Hematopoietic multipotent progenitor cell treated with erythropoietin and hydrocortisone succinate and interleukin-3 and kit ligand, for 15 days (in vitro differentiated cells): ENCODE measurements around the gene DNAH5.

ENCODE experiments used
- DNase-seq: peaks from one replicate; pipeline ENCODE4 v3.0.0-alpha.2; 2015; ENCODE audit warnings: low spot score

DNAH5 gene

GRCh38 chr5:13700626-13701025 is 243.9 kb downstream of the DNAH5 start:
- DNase-seq = no peak

GRCh38 chr5:13698885-13699284 is 245.6 kb downstream of the DNAH5 start:
- DNase-seq = no peak

DNA sequence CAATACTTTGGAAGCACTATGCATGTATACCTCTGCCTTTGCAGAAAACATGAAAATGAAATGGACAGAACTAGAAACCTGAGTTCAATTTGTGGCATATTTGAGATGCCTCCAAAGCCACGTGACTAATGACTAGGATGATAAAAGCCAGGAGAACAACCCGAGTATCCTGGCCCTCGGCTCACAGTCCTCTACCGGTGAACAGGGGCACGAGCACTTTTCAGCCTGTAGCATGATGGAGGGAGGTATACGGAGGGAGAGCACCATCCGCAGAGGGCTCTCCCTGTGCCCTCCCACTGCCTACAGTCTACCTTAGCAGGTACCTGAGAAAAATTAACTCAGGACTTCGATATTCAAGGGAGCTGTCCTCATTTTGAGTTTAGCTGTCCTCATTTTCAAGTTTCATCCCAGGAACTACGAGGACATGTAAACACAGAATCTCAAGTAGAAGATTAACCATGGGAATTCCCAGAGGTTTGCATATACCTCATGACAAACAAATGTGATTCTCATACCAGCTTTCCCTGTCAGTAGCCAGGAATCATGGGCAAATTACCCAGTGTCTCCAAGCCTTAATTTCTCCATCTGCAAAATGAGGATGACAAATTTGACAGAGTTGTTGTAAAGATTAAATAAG is 249.3 kb downstream of the DNAH5 start:
- no peak for DNase-seq

DNA sequence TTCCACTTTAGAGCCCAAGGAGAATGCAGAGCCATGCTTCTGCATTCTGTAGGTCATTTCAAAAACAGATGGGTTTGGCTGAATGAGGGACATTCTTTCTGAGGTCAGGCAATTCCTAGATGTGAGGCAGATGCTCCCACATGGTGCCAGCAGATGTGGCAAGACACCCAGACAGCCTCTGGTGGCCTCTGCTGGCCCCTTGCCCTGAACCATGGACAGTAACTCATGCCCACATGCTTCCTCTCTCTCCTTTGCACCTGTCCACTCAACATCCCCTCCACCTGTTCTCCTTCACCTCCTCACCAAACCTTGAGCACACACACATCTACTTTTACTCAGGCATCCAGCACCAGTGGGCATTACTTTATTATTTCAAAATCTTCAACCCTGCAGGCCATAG is 252.3 kb downstream of the DNAH5 start:
- DNase-seq = no peak

DNA sequence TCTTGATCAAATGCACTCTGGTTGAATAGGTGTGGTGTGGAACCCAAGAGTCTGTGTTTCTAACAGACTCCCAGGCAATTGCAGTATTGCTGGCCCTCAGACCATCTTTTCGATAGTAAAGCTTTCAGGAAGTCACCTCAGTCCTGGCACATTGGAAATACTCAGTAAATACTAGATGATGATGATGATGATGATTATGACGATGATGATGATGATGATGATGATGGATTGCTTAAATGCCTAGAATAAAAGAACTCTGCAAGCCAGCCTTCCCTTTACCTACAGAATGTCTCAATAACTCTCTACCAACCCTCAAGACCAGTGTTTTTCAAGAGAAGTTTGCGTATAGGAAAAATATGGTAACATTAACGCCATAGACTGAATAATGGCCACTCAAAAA is 268.0 kb downstream of the DNAH5 start:
- no peak for DNase-seq

- no peak for DNase-seq
Observed at GRCh38 chr5:13674391-13674790, 270.1 kb downstream of the DNAH5 start.

DNA sequence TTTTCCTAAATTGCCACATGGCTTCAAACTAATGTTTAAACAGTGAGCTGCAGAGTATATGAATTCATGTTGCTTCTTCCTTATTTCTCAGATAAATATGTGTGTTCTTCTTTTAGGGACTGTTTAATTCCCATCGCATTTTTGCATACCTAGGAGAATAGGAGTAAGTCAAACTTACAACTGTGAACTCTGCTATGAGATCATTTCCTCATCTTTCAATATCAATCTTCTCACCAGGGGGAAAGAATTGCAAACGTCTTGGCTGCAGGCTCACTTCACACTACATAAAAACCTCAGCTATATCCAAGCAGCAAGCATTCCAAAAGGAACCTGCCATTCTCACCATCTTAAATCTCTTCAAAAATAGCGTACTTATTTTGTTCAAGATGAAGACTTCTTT is 271.0 kb downstream of the DNAH5 start:
- no peak for DNase-seq

DNA sequence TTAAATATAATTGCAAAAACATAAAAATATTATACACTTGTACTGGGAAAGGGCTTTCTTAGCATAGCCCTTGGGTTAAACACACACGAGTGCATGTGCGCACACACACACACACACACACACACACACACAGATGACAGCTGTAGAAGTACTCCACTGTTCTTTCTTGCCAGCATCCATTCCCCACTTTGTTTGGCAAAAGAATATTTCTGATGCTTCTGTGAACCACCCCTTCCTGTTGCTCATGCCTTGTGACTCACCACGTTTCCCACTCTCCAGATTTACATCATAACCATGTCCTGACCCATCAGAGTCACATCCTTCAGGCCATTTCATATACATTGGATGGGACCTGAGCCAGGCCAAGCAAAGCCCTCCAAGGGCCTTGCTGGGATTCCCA is 280.1 kb downstream of the DNAH5 start:
- no peak for DNase-seq

DNA sequence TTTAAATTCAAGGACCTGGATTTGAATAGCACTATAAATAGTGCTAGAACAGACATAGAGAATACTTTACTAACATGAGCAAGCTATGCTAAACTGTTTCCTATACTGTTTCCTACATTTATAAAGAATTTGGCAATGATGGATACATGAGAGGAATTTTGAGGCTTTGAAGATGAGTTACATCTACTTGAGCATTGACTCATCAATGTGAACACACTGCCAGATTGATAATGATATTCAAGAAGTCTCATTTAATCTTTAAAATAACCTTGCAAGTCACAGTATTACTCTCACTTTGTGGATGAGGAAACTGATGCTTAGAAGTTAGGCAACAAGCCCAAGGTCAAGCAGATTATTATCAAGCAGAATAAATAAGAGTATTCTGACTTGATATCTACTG is 281.9 kb downstream of the DNAH5 start:
- DNase-seq = no peak

- no peak for DNase-seq
Observed at GRCh38 chr5:13661272-13661671, 283.2 kb downstream of the DNAH5 start.

DNA sequence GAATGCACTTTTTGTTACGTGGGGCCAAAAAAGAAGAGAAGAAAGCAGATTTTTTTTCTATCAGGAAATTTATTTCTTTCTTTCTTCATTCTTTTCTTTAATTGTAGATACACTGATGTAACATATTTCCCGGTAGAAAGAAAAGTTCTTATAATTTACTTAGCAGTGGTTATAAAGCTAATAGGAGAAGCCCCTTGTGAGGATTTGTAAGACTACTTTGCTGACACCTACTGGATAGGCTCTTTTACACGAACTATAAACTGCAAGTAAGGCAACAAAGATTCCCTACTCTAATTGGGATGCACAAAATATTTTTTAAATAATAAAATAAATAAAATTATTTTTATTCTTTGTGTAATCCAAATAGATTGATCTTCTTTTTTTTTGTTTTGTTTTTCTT is 284.4 kb downstream of the DNAH5 start:
- no peak for DNase-seq

DNA sequence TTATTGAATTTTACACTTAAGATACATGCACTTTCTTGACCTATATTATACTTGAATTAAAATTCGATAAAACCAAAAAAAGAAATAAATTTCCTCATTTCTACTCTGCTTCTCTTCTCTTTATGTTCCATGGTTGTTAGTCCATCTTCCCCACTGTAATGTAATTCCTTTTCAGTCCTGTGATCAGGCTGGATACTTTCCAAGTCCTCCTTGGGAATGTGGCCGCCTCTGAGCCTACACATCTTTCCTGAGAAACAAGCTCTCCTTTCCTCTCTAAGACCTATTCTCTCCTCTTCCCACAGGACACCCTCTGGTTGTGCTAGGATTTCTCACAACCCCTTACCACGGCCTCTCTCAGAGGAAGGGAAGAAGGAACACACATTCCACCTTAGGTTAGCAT is 285.1 kb downstream of the DNAH5 start:
- no peak for DNase-seq

DNA sequence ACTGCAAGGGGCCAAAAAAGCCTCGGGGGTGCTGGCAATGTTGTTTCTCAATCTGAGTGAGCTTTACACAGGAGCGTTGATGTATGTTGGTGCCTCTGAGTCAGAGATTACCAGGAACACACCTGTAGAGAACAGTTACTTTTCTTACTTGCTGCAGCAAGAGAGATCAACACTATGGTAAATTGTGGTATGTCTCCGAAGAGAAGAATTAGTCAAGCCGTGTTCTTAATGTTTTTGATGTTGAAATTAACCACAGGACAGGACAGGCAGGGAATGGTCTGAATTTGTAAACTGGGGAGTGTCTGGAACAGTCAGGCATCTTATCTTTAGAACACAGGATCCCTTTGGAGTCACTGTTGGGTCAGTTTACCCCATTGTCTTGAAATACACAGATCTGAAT is 285.7 kb downstream of the DNAH5 start:
- DNase-seq = no peak

DNA sequence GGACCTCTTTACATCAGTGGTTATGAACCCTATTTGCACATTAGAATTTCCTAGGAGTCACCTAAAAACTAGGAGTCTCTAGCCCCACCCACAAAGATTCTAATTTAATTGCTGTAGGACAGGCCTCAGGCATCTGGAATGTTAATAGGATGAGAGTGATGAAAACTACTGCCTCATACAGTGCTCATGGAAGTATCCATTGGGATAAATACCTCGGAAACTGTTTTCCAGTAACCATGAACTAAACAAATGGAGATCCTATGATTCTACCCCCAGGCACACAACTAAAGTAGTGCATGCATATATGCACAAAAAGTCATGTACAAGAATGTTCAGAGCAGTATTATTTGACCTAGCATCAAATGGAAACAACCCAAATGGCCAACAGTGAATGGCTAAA is 286.3 kb downstream of the DNAH5 start:
- no peak for DNase-seq

- no peak for DNase-seq
Observed at GRCh38 chr5:13653709-13654108, 290.8 kb downstream of the DNAH5 start.

DNA sequence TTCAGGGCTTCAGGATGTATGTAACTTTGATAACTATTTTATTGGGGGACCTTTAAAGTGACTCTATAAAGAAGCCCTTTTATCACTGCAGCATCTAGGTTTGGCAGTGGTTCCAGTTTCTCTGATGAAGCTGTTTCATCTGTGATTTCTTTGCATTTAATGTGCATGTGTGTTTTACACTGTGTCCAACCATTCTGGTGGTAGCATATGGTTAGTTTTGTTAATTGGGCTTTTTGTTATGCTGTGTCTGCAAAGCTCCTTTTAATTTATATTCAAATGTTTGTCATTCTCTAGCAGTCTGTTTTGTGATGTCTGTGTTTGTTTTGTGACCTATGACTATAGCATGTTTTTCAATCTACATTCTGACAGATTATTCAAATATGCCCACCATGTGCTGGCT is 294.8 kb downstream of the DNAH5 start:
- DNase-seq = no peak

- no peak for DNase-seq
Observed at GRCh38 chr5:13648822-13649221, 295.7 kb downstream of the DNAH5 start.

- DNase-seq = no peak
Observed at GRCh38 chr5:13643734-13644133, 300.8 kb downstream of the DNAH5 start.

GRCh38 chr5:13643196-13643595 is 301.3 kb downstream of the DNAH5 start:
- DNase-seq = no peak
